Effector CD8-positive, alpha-beta T cell (primary cell): Measurements from ENCODE around the gene SF3B2.
"Not testable (repeated sequence)": the region's sequence is repeated elsewhere in the genome, so short reads cannot be mapped to it uniquely, and the experiment has no call there.

Experiments used
- DNase-seq: peaks from one replicate; lab custom pipeline; 2025; lab: John Stamatoyannopoulos, UW
- total RNA-seq, 4 experiments: gene quantifications; one replicate each; lab custom pipeline; 2026; lab: John Stamatoyannopoulos, UW

SF3B2 gene, protein sequence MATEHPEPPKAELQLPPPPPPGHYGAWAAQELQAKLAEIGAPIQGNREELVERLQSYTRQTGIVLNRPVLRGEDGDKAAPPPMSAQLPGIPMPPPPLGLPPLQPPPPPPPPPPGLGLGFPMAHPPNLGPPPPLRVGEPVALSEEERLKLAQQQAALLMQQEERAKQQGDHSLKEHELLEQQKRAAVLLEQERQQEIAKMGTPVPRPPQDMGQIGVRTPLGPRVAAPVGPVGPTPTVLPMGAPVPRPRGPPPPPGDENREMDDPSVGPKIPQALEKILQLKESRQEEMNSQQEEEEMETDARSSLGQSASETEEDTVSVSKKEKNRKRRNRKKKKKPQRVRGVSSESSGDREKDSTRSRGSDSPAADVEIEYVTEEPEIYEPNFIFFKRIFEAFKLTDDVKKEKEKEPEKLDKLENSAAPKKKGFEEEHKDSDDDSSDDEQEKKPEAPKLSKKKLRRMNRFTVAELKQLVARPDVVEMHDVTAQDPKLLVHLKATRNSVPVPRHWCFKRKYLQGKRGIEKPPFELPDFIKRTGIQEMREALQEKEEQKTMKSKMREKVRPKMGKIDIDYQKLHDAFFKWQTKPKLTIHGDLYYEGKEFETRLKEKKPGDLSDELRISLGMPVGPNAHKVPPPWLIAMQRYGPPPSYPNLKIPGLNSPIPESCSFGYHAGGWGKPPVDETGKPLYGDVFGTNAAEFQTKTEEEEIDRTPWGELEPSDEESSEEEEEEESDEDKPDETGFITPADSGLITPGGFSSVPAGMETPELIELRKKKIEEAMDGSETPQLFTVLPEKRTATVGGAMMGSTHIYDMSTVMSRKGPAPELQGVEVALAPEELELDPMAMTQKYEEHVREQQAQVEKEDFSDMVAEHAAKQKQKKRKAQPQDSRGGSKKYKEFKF
- 367 to 420 (median 392) reads per million in 4 experiments for total RNA-seq

GRCh38 chr11:66051766-66052663, at the start of gene SF3B2:
Gene SF3B2 (plus strand): TSS chr11:66052364. CDS start chr11:66052385, 21 bp downstream.
- DNase-seq, result peak; percentile 90

DNA sequence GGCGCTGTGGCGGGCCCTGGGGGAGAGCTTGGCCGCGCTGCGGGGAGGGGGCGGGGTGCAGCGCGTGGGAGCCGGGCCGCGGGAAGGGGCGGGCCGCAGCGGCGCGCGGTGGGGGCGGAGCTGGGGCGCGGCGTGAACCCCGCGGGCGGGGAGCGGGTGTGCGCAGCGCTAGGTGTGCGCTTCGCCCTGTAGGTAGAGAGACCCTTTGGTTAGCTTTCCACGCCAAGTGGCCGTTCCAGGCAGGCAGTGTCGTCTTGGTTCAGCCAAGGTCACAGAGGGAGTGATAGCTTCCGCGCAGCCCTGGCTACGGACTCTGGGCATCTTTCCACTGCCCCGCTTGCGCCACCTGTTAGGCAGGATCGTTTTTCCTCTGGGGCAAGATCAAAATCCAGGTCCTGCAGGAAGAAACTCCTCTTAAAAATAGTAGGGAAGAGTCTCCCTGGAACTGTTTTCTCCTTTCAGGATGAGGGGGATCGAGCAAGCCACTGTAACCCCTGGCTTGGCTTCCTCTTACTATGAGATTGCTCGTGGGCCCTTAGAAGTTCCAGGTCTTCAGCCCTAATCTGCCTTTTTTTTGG, 49.4 kb upstream of the SF3B2 start:
- no peak for DNase-seq

DNA sequence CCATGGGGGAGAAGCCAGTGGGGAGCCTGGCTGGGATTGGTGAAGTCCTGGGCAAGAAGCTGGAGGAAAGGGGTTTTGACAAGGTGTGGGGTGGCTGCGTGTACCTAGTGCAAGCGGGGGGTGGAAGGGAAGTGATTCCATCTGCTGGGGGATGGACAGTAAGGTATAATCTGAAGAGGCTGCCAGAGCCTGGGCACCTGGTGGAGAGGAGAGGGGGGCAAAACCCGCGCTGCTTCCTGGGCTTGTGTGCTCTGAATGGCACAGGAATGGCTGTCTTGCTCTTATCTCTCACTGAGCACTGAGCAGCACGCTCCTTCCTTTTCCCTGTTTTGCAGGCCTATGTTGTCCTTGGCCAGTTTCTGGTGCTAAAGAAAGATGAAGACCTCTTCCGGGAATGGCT, 48.9 kb upstream of the SF3B2 start:
- DNase-seq, result no peak

- no peak for DNase-seq
Measured at GRCh38 chr11:66004186-66004585, 48.0 kb upstream of the SF3B2 start.

DNA sequence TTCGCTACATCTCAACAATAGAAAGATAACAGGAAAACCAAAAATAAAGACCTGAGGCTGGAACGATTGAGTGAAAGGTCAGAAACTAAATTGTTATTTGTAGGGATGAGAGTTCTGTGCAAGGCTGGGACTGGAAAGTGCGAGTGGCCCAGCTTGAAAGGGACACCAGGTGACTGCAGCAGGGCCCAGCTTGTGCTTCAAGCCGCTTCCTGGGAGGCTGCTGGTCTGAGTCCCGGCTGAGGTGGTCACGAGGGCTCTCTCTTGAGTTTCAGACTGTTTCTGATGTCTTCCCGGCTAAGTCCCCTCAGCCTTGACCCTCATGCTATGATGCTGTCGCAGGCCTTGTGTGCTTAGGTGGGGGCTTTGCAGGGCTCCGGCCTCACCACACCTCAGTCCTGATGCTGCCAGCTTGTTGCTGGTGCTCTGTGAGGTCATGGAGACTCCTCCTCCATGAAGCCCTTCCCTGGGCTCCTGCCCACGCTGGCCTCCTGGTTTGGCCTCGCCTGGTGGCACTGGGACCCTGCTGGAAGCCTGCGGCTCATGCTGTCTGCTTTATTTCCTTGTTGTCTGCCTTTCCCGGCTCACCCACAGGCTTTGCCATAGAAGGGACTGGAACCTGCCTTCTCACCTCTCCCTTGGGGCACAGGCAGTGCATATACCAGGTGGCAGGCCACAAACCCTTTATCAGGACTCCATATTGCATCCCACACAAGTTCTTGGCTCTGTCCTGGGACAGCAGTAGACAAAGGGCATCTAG, 45.9 kb upstream of the SF3B2 start:
- DNase-seq, result no peak

- DNase-seq, result no peak
Measured at GRCh38 chr11:66006891-66007176, 45.3 kb upstream of the SF3B2 start.

DNA sequence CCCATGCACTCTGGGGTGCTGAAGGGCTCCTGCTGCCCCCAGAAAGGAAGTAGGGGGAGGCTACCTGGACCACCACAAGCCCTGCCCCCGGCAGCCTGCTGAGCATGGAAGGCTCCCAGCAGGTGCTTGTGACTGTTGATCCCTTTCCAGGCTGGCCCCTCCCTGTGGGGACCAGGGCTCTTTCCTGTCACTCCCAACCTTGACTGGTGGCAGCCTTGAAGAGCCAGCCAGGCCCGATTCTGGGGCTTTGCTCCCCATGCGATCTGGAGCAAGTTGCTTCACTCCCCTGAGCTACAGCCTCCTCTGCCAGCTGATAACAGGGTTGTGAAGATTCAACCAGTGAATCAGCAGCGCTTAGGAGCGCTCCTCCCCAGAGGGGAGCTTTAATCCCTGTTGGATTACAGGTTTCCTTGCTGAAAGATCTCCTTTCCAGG, 44.9 kb upstream of the SF3B2 start:
- DNase-seq, result no peak

GRCh38 chr11:66008095-66008467, 44.1 kb upstream of the SF3B2 start:
- DNase-seq, result no peak

GRCh38 chr11:66008468-66009101, 43.6 kb upstream of the SF3B2 start:
- no peak for DNase-seq

- DNase-seq, result not testable (repeated sequence)
Measured at GRCh38 chr11:66010036-66010435, 42.1 kb upstream of the SF3B2 start.

GRCh38 chr11:66011239-66011784, 40.9 kb upstream of the SF3B2 start:
- no peak for DNase-seq

DNA sequence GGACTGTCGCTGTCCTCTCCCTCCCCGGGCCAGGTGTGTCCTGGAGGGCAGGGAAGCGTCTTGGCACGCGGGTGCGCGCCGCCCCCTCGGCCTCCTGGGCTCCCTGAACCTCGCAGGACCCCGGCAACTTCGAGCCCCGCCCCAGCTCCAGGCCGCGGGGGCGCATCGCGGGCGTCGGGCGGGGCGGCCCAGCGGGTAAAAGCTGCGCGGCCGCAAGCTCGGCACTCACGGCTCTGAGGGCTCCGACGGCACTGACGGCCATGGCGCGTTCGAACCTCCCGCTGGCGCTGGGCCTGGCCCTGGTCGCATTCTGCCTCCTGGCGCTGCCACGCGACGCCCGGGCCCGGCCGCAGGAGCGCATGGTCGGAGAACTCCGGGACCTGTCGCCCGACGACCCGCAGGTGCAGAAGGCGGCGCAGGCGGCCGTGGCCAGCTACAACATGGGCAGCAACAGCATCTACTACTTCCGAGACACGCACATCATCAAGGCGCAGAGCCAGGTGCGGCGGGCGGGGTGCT, 40.3 kb upstream of the SF3B2 start, which contains the start of gene CST6:
Gene CST6 (plus strand): TSS at position 224 of the 519 bp plus-strand sequence. CDS start 37 bp downstream, at position 261.
- no peak for DNase-seq

DNA sequence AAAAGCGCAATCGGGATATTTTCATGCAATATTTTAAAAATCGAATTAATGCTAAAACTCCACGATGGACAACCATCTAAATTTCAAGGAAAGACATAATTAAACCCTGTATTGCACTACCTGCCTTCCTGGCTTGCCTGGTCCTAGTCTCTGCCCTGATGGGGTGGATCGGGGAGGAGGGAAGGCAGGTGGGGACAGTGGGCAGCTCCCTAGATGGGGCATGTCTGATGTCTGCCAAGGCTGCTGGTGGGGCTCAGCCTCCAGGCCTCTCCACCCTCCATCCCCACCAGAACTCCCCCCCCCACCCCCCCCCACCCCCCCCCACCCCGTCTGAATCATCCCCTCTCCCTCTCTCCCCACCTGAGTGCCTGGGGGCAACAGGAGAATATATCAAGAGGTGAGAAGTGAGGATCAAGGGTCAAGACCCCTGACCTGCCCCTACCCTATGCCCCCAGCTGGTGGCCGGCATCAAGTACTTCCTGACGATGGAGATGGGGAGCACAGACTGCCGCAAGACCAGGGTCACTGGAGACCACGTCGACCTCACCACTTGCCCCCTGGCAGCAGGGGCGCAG, 39.7 kb upstream of the SF3B2 start:
- no peak for DNase-seq

GRCh38 chr11:66012946-66013761, 39.0 kb upstream of the SF3B2 start:
- no peak for DNase-seq

DNA sequence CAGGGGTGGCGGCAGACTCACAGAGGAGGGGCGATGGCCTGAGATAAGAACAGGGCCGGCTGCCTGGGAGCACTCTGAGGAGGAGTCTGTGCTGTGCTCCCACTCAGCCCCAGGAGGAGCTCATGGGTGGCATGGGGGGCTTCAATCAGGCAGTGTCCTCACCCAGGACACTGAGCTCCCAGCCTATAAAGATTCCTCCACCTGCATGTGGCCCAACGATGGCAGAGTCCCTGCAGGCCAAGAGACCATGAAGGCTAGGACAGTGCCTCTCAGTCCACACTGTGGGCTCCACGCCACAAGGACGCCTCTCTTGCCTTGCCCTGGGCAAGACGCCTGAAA, 38.4 kb upstream of the SF3B2 start:
- DNase-seq, result no peak

DNA sequence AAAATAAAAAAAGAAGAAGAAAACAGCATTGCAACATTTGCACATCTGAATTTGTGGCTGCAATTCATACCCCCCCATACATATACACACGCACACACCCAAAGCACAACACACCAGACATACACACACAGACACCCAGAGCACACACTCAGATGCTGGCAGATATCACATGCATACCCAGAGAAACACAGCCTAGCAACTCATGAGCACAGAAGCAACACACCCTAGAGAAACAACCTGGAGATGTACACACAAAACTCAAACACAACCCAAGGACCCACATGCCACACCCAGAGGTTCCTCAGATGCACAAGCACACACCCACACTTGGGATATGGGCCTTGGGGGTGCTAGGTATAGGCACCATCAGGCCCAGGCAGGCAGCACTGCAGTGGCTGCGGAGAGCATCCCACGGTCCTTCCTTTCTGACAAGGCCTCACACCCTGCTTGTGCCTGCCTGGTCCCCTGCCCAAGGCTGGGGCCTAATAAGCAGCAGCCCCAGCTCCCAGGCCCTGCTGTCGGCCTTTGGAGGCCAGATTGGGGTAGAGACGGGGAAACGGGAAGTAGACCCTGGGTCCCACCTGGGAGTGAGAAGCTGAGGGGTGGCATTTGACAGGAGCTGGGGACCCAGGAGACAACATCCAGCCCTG, 37.2 kb upstream of the SF3B2 start:
- DNase-seq, result no peak

DNA sequence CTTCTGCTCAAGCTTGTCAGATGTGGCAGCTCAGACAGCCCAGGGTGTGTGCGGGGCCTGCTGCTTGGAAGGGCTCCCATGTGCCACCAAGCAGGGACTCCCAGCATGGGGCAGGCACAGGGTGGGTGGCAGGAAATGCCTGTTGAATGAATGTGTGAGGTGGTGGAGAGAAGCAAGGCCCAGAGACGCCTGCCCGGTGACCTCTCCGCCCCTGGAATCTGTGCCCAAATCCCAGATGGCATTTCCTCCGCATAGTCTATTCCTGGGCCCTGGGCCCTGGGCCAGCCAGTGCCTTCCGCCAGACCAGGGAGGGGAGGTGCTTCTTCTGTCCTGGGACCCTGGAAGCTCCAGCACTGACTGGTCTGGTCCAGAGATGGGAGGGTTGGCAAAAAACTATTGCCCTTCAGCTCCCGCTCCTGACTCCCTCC, 36.7 kb upstream of the SF3B2 start:
- no peak for DNase-seq
